ENCODE measurements around the gene ZBTB25. TPM values are rescaled to one million over a fixed set of nuclear protein-coding genes. Genes with fewer than 3 reads are reported as not detected.

ZBTB25 gene
- total RNA-seq, 1 donor, result 9.8 TPM

- H3K9me3 ChIP-seq (ENCODE audit: low read depth, low read length), result no peaks in the 10 kb centered on the region
- H2AFZ ChIP-seq (ENCODE audit: low read length), result no peak overlapping the region
- TF ChIP-seq, protein P1, sequence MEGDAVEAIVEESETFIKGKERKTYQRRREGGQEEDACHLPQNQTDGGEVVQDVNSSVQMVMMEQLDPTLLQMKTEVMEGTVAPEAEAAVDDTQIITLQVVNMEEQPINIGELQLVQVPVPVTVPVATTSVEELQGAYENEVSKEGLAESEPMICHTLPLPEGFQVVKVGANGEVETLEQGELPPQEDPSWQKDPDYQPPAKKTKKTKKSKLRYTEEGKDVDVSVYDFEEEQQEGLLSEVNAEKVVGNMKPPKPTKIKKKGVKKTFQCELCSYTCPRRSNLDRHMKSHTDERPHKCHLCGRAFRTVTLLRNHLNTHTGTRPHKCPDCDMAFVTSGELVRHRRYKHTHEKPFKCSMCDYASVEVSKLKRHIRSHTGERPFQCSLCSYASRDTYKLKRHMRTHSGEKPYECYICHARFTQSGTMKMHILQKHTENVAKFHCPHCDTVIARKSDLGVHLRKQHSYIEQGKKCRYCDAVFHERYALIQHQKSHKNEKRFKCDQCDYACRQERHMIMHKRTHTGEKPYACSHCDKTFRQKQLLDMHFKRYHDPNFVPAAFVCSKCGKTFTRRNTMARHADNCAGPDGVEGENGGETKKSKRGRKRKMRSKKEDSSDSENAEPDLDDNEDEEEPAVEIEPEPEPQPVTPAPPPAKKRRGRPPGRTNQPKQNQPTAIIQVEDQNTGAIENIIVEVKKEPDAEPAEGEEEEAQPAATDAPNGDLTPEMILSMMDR (IDR thresholded peaks at IDR 0.05; ENCODE audit: extremely low read depth, low read depth, low read length), result no peak
- H3K36me3 ChIP-seq (ENCODE audit: insufficient read depth, low read length), result peaks cover 9% of the 10 kb centered on the region
- H3K4me1 ChIP-seq (ENCODE audit: insufficient read depth, low read length), result peaks cover 22% of the 10 kb centered on the region
- H3K4me3 ChIP-seq (ENCODE audit: insufficient read depth, low read length), result no peak overlapping the region
- no peaks in the 10 kb centered on the region for H3K27me3 ChIP-seq (ENCODE audit: insufficient read depth, low read length)
- H3K79me2 ChIP-seq (ENCODE audit: insufficient read depth, low read length), result peaks cover 47% of the 10 kb centered on the region
- no peak overlapping the region for H3K27ac ChIP-seq (ENCODE audit: low read depth, low read length)
- no peaks in the 10 kb centered on the region for H4K20me1 ChIP-seq (ENCODE audit: insufficient read depth, low read length)
- H3K4me2 ChIP-seq (ENCODE audit: insufficient read depth, low read length), result no peak overlapping the region
- DNase-seq (ENCODE audit: insufficient read length, low spot score, missing footprints), result no peak
These were observed 3.5 kb downstream of the ZBTB25 start for GRCh38 chr14:64500088-64500487.

DNA sequence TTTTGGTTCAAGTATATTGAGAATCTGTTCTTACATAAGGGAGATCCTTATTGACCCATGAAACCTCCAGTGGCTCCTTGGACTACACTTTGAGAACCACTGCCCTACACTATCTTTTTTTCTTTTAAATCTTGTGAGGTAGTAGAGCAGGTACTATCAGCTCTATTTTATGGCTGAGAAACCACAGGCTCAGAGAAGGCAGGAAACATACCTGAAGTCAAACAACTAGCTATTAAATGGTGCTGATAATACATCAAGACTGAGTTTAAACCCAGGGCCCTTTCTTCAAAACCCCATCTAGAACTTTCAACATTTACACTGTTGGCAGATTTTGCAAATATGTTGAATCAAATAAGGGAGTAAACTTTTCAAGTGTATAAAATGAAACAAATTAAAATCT, 6.9 kb downstream of the ZBTB25 start:
- TF ChIP-seq, protein P1 (IDR thresholded peaks at IDR 0.05; ENCODE audit: extremely low read depth, low read depth, low read length), result no peak
- no peak overlapping the region for H3K4me3 ChIP-seq (ENCODE audit: insufficient read depth, low read length)
- peaks cover 10% of the 10 kb centered on the region for H3K4me1 ChIP-seq (ENCODE audit: insufficient read depth, low read length)
- H3K4me2 ChIP-seq (ENCODE audit: insufficient read depth, low read length), result no peak overlapping the region
- no peaks in the 10 kb centered on the region for H3K9me3 ChIP-seq (ENCODE audit: low read depth, low read length)
- H3K27ac ChIP-seq (ENCODE audit: low read depth, low read length), result no peak overlapping the region
- peaks cover 12% of the 10 kb centered on the region for H3K36me3 ChIP-seq (ENCODE audit: insufficient read depth, low read length)
- peaks cover 31% of the 10 kb centered on the region for H3K79me2 ChIP-seq (ENCODE audit: insufficient read depth, low read length)
- no peaks in the 10 kb centered on the region for H3K27me3 ChIP-seq (ENCODE audit: insufficient read depth, low read length)
- no peaks in the 10 kb centered on the region for H4K20me1 ChIP-seq (ENCODE audit: insufficient read depth, low read length)
- DNase-seq (ENCODE audit: insufficient read length, low spot score, missing footprints), result no peak
- H2AFZ ChIP-seq (ENCODE audit: low read length), result no peak overlapping the region

GRCh38 chr14:64495252-64495651, 8.4 kb downstream of the ZBTB25 start:
- H3K27ac ChIP-seq (ENCODE audit: low read depth, low read length), result no peak overlapping the region
- DNase-seq (ENCODE audit: insufficient read length, low spot score, missing footprints), result no peak
- no peaks in the 10 kb centered on the region for H3K4me1 ChIP-seq (ENCODE audit: insufficient read depth, low read length)
- H3K4me3 ChIP-seq (ENCODE audit: insufficient read depth, low read length), result no peak overlapping the region
- TF ChIP-seq, protein P1 (IDR thresholded peaks at IDR 0.05; ENCODE audit: extremely low read depth, low read depth, low read length), result no peak
- H2AFZ ChIP-seq (ENCODE audit: low read length), result no peak overlapping the region
- H4K20me1 ChIP-seq (ENCODE audit: insufficient read depth, low read length), result no peaks in the 10 kb centered on the region
- no peaks in the 10 kb centered on the region for H3K27me3 ChIP-seq (ENCODE audit: insufficient read depth, low read length)
- H3K79me2 ChIP-seq (ENCODE audit: insufficient read depth, low read length), result peaks cover 28% of the 10 kb centered on the region
- no peaks in the 10 kb centered on the region for H3K9me3 ChIP-seq (ENCODE audit: low read depth, low read length)
- H3K36me3 ChIP-seq (ENCODE audit: insufficient read depth, low read length), result peaks cover 13% of the 10 kb centered on the region
- H3K4me2 ChIP-seq (ENCODE audit: insufficient read depth, low read length), result no peak overlapping the region

GRCh38 chr14:64493455-64493854, 10.2 kb downstream of the ZBTB25 start:
- H4K20me1 ChIP-seq (ENCODE audit: insufficient read depth, low read length), result no peaks in the 10 kb centered on the region

More at GRCh38 chr14:64493455-64493854, 10.2 kb downstream of the ZBTB25 start:
- H3K36me3 ChIP-seq (ENCODE audit: insufficient read depth, low read length), result peaks cover 13% of the 10 kb centered on the region
- no peak overlapping the region for H3K4me3 ChIP-seq (ENCODE audit: insufficient read depth, low read length)
- H3K4me2 ChIP-seq (ENCODE audit: insufficient read depth, low read length), result no peak overlapping the region
- H2AFZ ChIP-seq (ENCODE audit: low read length), result no peak overlapping the region
- H3K79me2 ChIP-seq (ENCODE audit: insufficient read depth, low read length), result peaks cover 15% of the 10 kb centered on the region
- H3K4me1 ChIP-seq (ENCODE audit: insufficient read depth, low read length), result no peaks in the 10 kb centered on the region
- H3K27ac ChIP-seq (ENCODE audit: low read depth, low read length), result no peak overlapping the region
- no peaks in the 10 kb centered on the region for H3K27me3 ChIP-seq (ENCODE audit: insufficient read depth, low read length)
- DNase-seq (ENCODE audit: insufficient read length, low spot score, missing footprints), result no peak
- no peaks in the 10 kb centered on the region for H3K9me3 ChIP-seq (ENCODE audit: low read depth, low read length)
- TF ChIP-seq, protein P1 (IDR thresholded peaks at IDR 0.05; ENCODE audit: extremely low read depth, low read depth, low read length), result no peak

Data from osteoblast (primary cell).